HepG2 (cell line): ENCODE measurements around the gene P3H3. TPM values are rescaled to one million over a fixed set of nuclear protein-coding genes. Genes with fewer than 3 reads are reported as not detected.

Experiments used
- ARID2 ChIP-seq: sonication (generic); formaldehyde crosslinking; IDR thresholded peaks from 2 replicates; pipeline ENCODE4 v1.8.1; 2022; ENCODE audit warnings: mild to moderate bottlenecking, missing genetic modification reagents, borderline replicate concordance
- FOXP4 ChIP-seq: sonication (generic); formaldehyde crosslinking; IDR thresholded peaks from 2 replicates; pipeline ENCODE4 v1.4.0; 2020; ENCODE audit warnings: missing genetic modification reagents
- GPBP1L1 ChIP-seq: sonication (generic); formaldehyde crosslinking; IDR thresholded peaks from 2 replicates; pipeline ENCODE4 v1.5.0; 2020; ENCODE audit warnings: mild to moderate bottlenecking, missing genetic modification reagents
- HINFP ChIP-seq: sonication (generic); formaldehyde crosslinking; IDR thresholded peaks from 2 replicates; pipeline ENCODE4 v1.4.0; 2020; ENCODE audit warnings: low read depth, mild to moderate bottlenecking, missing genetic modification reagents
- RFXAP ChIP-seq: sonication (generic); formaldehyde crosslinking; IDR thresholded peaks from 2 replicates; pipeline ENCODE4 v1.4.0; 2020; ENCODE audit warnings: missing genetic modification reagents, borderline replicate concordance
- TFDP1 ChIP-seq: IDR thresholded peaks from 2 replicates; pipeline ENCODE4 v1.6.1; 2016; ENCODE audit warnings: missing compliant biosample characterization, missing genetic modification reagents, borderline replicate concordance
- ZBTB39 ChIP-seq: sonication (generic); formaldehyde crosslinking; IDR thresholded peaks from 2 replicates; pipeline ENCODE4 v1.5.0; 2020; ENCODE audit warnings: missing genetic modification reagents
- ZNF317 ChIP-seq: sonication (generic); formaldehyde crosslinking; IDR thresholded peaks from 2 replicates; pipeline ENCODE4 v1.5.0; 2020; ENCODE audit warnings: mild to moderate bottlenecking, missing genetic modification reagents
- ZNF430 ChIP-seq: sonication (generic); formaldehyde crosslinking; IDR thresholded peaks from 2 replicates; pipeline ENCODE4 v1.9.0; 2021; ENCODE audit warnings: mild to moderate bottlenecking, missing genetic modification reagents
- ZNF609 ChIP-seq: sonication (generic); formaldehyde crosslinking; IDR thresholded peaks from 2 replicates; pipeline ENCODE4 v1.4.0; 2020; ENCODE audit warnings: mild to moderate bottlenecking, missing genetic modification reagents, borderline replicate concordance
- ZNF770 ChIP-seq: sonication (generic); formaldehyde crosslinking; IDR thresholded peaks from 2 replicates; pipeline ENCODE4 v1.5.0; 2020; ENCODE audit warnings: mild to moderate bottlenecking, missing genetic modification reagents
- polyA plus RNA-seq, 8 experiments: library from polyadenylated mRNA; depleted of rRNA in 3 of 8; stranded (reverse) in 7 of 8; unstranded in 1 of 8; fragments of >200 nt; fragmentation: Illumina TruSeq in 4 of 8; extraction: Trizol in 4 of 8; gene quantifications; 2 replicates each; pipeline versions ENCODE4 v1.2.1 to v1.2.3, GENCODE V29; 2011 to 2016; ENCODE audit warnings: low read depth in 4 of 8, missing spikeins in 1 of 8, mixed read lengths in 1 of 8; ENCODE audit not compliant: insufficient read depth in 1 of 8
- total RNA-seq, 5 experiments: library from RNA; depleted of rRNA; stranded (reverse); fragments of >200 nt; fragmentation: Illumina TruSeq; extraction: Trizol; gene quantifications; 2 replicates each; pipeline ENCODE4 v1.2.3, GENCODE V29; 2016; ENCODE audit warnings: low read depth in 1 of 5

Gene P3H3
- total and polyA plus RNA-seq, 2 of the 13 experiments (the other 11 are each of a cell fraction or from before 2014, with no cell fraction given): 20.1 to 20.5 TPM

GRCh38 chr12:6792522-6793201 lies 35.5 kb upstream of the P3H3 start (continued):
- peak; percentile 86 for TF ChIP-seq ZNF609
- TF ChIP-seq ZNF770 (CRISPR knock-in tag): no peak
- TF ChIP-seq GPBP1L1 (CRISPR knock-in tag): no peak
- TF ChIP-seq ZNF317 (CRISPR knock-in tag): peak; percentile 72
- TF ChIP-seq HINFP (CRISPR knock-in tag): no peak
- TF ChIP-seq ZBTB39 (CRISPR knock-in tag): no peak
- TF ChIP-seq ZNF430 (CRISPR knock-in tag): peak; percentile 93
- no peak for TF ChIP-seq RFXAP (CRISPR knock-in tag)
- peak; percentile 53; the same call in 1 of the 2 replicates for TF ChIP-seq TFDP1 (CRISPR knock-in tag)
- no peak for TF ChIP-seq ARID2 (CRISPR knock-in tag)
- peak; percentile 65; the same call in 1 of the 2 replicates for TF ChIP-seq FOXP4
